Measurements from ENCODE around the gene SMAD3. TPM values are rescaled to one million over a fixed set of nuclear protein-coding genes. Genes with fewer than 3 reads are reported as not detected.

SMAD3 gene
- polyA plus RNA-seq, 10 donors = 22.3 to 34.0 (median 24.1) TPM

- DNase-seq = no peak
Observed at GRCh38 chr15:67033012-67033411, 32.4 kb upstream of the SMAD3 start.

GRCh38 chr15:67033571-67034044, 31.8 kb upstream of the SMAD3 start:
- no peak for DNase-seq

GRCh38 chr15:67035886-67036285, 29.5 kb upstream of the SMAD3 start:
- DNase-seq = peak in 1 of 3 donors; percentile 74

GRCh38 chr15:67036775-67037555, 28.4 kb upstream of the SMAD3 start:
- DNase-seq = no peak

- no peak for DNase-seq
Observed at GRCh38 chr15:67037694-67038093, 27.7 kb upstream of the SMAD3 start.

GRCh38 chr15:67038736-67039135, 26.7 kb upstream of the SMAD3 start:
- no peak for DNase-seq

GRCh38 chr15:67039384-67040075, 25.9 kb upstream of the SMAD3 start:
- no peak for DNase-seq

GRCh38 chr15:67040277-67040676, 25.1 kb upstream of the SMAD3 start:
- DNase-seq = no peak

GRCh38 chr15:67042551-67043142, 22.8 kb upstream of the SMAD3 start:
- DNase-seq = no peak

- peak in 2 of 3 donors; percentile 63 to 84 for DNase-seq
Observed at GRCh38 chr15:67043939-67044771, 21.2 kb upstream of the SMAD3 start.

GRCh38 chr15:67047149-67047661, 18.2 kb upstream of the SMAD3 start:
- DNase-seq = no peak

GRCh38 chr15:67048281-67049279, 16.8 kb upstream of the SMAD3 start:
- DNase-seq = no peak

- no peak for DNase-seq
Observed at GRCh38 chr15:67049351-67050044, 15.9 kb upstream of the SMAD3 start.

- no peak for DNase-seq
Observed at GRCh38 chr15:67050062-67050461, 15.3 kb upstream of the SMAD3 start.

GRCh38 chr15:67050522-67051087, 14.8 kb upstream of the SMAD3 start:
- DNase-seq = no peak

- no peak for DNase-seq
Observed at GRCh38 chr15:67051088-67052045, 14.0 kb upstream of the SMAD3 start.

GRCh38 chr15:67054676-67055075, 10.7 kb upstream of the SMAD3 start:
- no peak for DNase-seq

- DNase-seq = peak in 2 of 3 donors; percentile 42 to 61
Observed at GRCh38 chr15:67059127-67059553, 6.3 kb upstream of the SMAD3 start.
